H9 (cell line): ENCODE measurements around the gene FTO. TPM values are rescaled to one million over a fixed set of nuclear protein-coding genes. Genes with fewer than 3 reads are reported as not detected.

ENCODE experiments used
- DNase-seq: peaks from one replicate; pipeline ENCODE4 v3.0.0-alpha.2; 2017
- H2AFZ ChIP-seq: one replicate; pipeline ENCODE4 v1.6.1; 2013; ENCODE audit warnings: mild to moderate bottlenecking, low read length, control low read depth, moderate library complexity
- H2AK5ac ChIP-seq: 2 replicates; pipeline ENCODE4 v1.6.1; 2013; ENCODE audit warnings: low read length, control low read depth, mixed read lengths; ENCODE audit not compliant: insufficient read length
- H2BK120ac ChIP-seq: one replicate; pipeline ENCODE4 v1.6.1; 2013; ENCODE audit warnings: low read depth, mild to moderate bottlenecking, low read length, control low read depth, inconsistent platforms; ENCODE audit not compliant: poor library complexity, severe bottlenecking
- H2BK12ac ChIP-seq: 2 replicates; pipeline ENCODE4 v1.6.1; 2013; ENCODE audit warnings: low read length, control low read depth, mixed read lengths, low read depth; ENCODE audit not compliant: insufficient read length
- H2BK15ac ChIP-seq: 2 replicates; pipeline ENCODE4 v1.6.1; 2013; ENCODE audit warnings: low read depth, low read length, control low read depth
- H2BK20ac ChIP-seq: one replicate; pipeline ENCODE4 v1.6.1; 2013; ENCODE audit warnings: low read depth, mild to moderate bottlenecking, low read length, control low read depth, inconsistent platforms; ENCODE audit not compliant: poor library complexity, severe bottlenecking
- H2BK5ac ChIP-seq: 2 replicates; pipeline ENCODE4 v1.6.1; 2013; ENCODE audit warnings: low read length, control low read depth, mixed read lengths; ENCODE audit not compliant: insufficient read length
- H3K14ac ChIP-seq: 2 replicates; pipeline ENCODE4 v1.6.1; 2013; ENCODE audit warnings: low read length, control low read depth; ENCODE audit not compliant: insufficient read depth
- H3K18ac ChIP-seq: 2 replicates; pipeline ENCODE4 v1.6.1; 2013; ENCODE audit warnings: low read depth, mild to moderate bottlenecking, mixed read lengths, low read length, control low read depth; ENCODE audit not compliant: insufficient read length
- H3K23ac ChIP-seq: 2 replicates; pipeline ENCODE4 v1.6.1; 2013; ENCODE audit warnings: low read length, control low read depth, mixed read lengths, low read depth; ENCODE audit not compliant: insufficient read length
- H3K23me2 ChIP-seq: 2 replicates; pipeline ENCODE4 v1.6.1; 2013; ENCODE audit warnings: low read depth, mild to moderate bottlenecking, mixed read lengths, low read length, control low read depth; ENCODE audit not compliant: insufficient read length, poor library complexity, severe bottlenecking
- H3K27ac ChIP-seq: 2 replicates; pipeline ENCODE4 v1.5.1; 2013; ENCODE audit warnings: low read length, control low read depth, mixed read lengths, low read depth; ENCODE audit not compliant: insufficient read length
- H3K27me3 ChIP-seq: 2 replicates; pipeline ENCODE4 v1.6.1; 2013; ENCODE audit warnings: low read length, control low read depth, inconsistent platforms; ENCODE audit not compliant: insufficient read depth
- H3K4ac ChIP-seq: 2 replicates; pipeline ENCODE4 v1.6.1; 2013; ENCODE audit warnings: low read depth, mild to moderate bottlenecking, control low read depth, inconsistent platforms, low read length, moderate library complexity
- H3K4me1 ChIP-seq: 2 replicates; pipeline ENCODE4 v1.6.1; 2013; ENCODE audit warnings: low read length, control low read depth, inconsistent platforms; ENCODE audit not compliant: insufficient read depth
- H3K4me2 ChIP-seq: 2 replicates; pipeline ENCODE4 v1.6.1; 2013; ENCODE audit warnings: low read length, control low read depth, mixed read lengths; ENCODE audit not compliant: insufficient read length, insufficient read depth
- H3K56ac ChIP-seq: 2 replicates; pipeline ENCODE4 v1.6.1; 2013; ENCODE audit warnings: low read depth, mild to moderate bottlenecking, mixed read lengths, low read length, control low read depth; ENCODE audit not compliant: insufficient read length
- H3K79me1 ChIP-seq: 2 replicates; pipeline ENCODE4 v1.6.1; 2013; ENCODE audit warnings: low read depth, mild to moderate bottlenecking, moderate library complexity, low read length, control low read depth, inconsistent platforms; ENCODE audit not compliant: insufficient read depth, poor library complexity, severe bottlenecking
- H3K79me2 ChIP-seq: 2 replicates; pipeline ENCODE4 v1.6.1; 2013; ENCODE audit warnings: low read length, control low read depth, inconsistent platforms; ENCODE audit not compliant: insufficient read depth
- H3K9ac ChIP-seq: 2 replicates; pipeline ENCODE4 v1.6.1; 2013; ENCODE audit warnings: low read length, control low read depth, mixed read lengths; ENCODE audit not compliant: insufficient read length; ENCODE audit errors: extremely low read depth
- H3K9me3 ChIP-seq: one replicate; pipeline ENCODE4 v1.6.1; 2013; ENCODE audit warnings: low read depth, low read length, inconsistent platforms; ENCODE audit not compliant: control insufficient read depth
- H3T11ph ChIP-seq: one replicate; pipeline ENCODE4 v1.6.1; 2013; ENCODE audit warnings: mild to moderate bottlenecking, low read length, control low read depth, inconsistent platforms
- H4K20me1 ChIP-seq: one replicate; pipeline ENCODE4 v1.6.1; 2013; ENCODE audit not compliant: control insufficient read depth, insufficient read length, insufficient read depth
- H4K5ac ChIP-seq: 2 replicates; pipeline ENCODE4 v1.6.1; 2013; ENCODE audit warnings: low read depth, mild to moderate bottlenecking, mixed read lengths, low read length, control low read depth; ENCODE audit not compliant: insufficient read length
- H4K8ac ChIP-seq: replicated peaks from 2 replicates; pipeline ENCODE4 v1.6.1; 2013; ENCODE audit warnings: low read length, control low read depth, mixed read lengths, low read depth; ENCODE audit not compliant: insufficient read length
- H4K91ac ChIP-seq: 2 replicates; pipeline ENCODE4 v1.6.1; 2013; ENCODE audit warnings: low read depth, mild to moderate bottlenecking, moderate library complexity, mixed read lengths, low read length, control low read depth; ENCODE audit not compliant: insufficient read length
- H3K27ac Mint-ChIP-seq, 3 experiments: 2 replicates in 2 of 3; 3 replicates in 1 of 3; pipeline ENCODE4 v1.8.0; 2020 to 2021; ENCODE audit warnings: mixed read lengths in 3 of 3, mild to moderate bottlenecking in 1 of 3, moderate library complexity in 1 of 3
- H3K27me3 Mint-ChIP-seq: 2 replicates; pipeline ENCODE4 v1.8.0; 2021; ENCODE audit warnings: low read depth, mild to moderate bottlenecking, moderate library complexity, mixed read lengths
- H3K36me3 Mint-ChIP-seq, 3 experiments: 2 replicates in 2 of 3; 3 replicates in 1 of 3; pipeline ENCODE4 v1.8.0; 2020 to 2021; ENCODE audit warnings: low read depth in 3 of 3, mixed read lengths in 3 of 3; ENCODE audit not compliant: insufficient read depth in 1 of 3
- H3K4me1 Mint-ChIP-seq, 2 experiments: 2 replicates each; pipeline ENCODE4 v1.8.0; 2020; ENCODE audit warnings: mixed read lengths in 2 of 2
- H3K4me3 Mint-ChIP-seq, 2 experiments: 2 replicates in 1 of 2; 3 replicates in 1 of 2; pipeline ENCODE4 v1.8.0; 2020 to 2021; ENCODE audit warnings: mild to moderate bottlenecking in 2 of 2, mixed read lengths in 2 of 2, moderate library complexity in 1 of 2
- H3K9me3 Mint-ChIP-seq, 2 experiments: 2 replicates in 1 of 2; 3 replicates in 1 of 2; pipeline ENCODE4 v1.8.0; 2020; ENCODE audit warnings: mild to moderate bottlenecking in 2 of 2, mixed read lengths in 2 of 2, moderate library complexity in 1 of 2
- WGBS: extraction: QIAGEN DNeasy Blood & Tissue Kit; methylation state at CpG from one replicate; pipeline ENCODE4 v1.1.7; 2013; ENCODE audit warnings: missing lambda C conversion rate, low lambda C conversion rate, mixed read lengths; ENCODE audit not compliant: insufficient read length; ENCODE audit errors: extremely low coverage; 5-methylcytosine and 5-hydroxymethylcytosine counted together
- total RNA-seq: library from RNA; stranded (reverse); gene quantifications from 2 replicates; pipeline ENCODE4 v1.2.1, GENCODE V29; 2021
- TF ChIP-seq, protein P1 (sequence below): fragments of 200-600 bp; sonication (generic); conservative IDR thresholded peaks from 3 replicates; pipeline ENCODE4 v1.8.0; 2021; ENCODE audit warnings: antibody characterized with exemption, mild to moderate bottlenecking

FTO gene
- total RNA-seq, 1 experiment from 2014 or later = 67.9 TPM

DNA sequence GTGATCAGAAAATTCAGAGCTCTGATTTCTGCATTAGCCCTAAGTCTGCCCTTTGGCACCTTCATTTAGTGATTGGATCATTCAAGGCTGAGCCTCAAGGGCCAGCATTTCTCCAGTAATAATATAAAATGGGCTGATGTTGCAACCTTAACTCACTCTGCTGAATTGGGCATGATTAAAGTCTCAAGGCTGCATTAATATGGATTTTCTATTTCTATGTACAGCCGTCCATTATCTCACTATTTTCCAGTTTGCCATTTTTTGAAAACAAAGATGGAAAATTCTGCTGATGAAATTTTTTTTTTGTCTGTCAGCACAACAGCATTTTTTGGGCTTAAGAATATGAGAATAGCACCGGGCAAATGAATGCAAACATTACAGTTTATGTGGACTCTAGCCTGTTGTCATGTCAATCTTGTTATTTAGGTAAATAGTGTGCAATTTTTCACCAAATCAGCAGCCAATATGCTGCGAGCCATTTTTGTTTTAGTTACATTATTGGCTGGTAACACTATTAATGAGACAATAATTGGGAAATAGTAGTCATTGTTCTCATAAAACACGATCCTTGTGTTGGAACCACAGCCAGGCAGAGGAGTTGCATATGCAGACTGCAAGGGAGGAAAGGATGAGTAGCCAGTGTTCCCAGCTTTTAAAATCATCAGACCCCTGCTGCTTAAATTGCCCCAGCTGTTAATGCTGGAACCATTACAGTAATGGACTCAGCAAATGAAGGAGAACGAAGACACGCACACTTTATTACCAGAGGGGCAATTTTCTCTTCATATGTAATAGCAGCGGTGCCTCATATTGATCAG lies 10.5 kb downstream of the FTO start:
- Mint-ChIP-seq H3K27ac (no peak overlapping the region), H3K27me3 (no peaks in the 10 kb centered on the region), H3K9me3 (no peaks in the 10 kb centered on the region), H3K36me3 (no peaks in the 10 kb centered on the region), H3K4me3 (no peak overlapping the region), H3K4me1 (peaks cover 10 to 11% of the 10 kb centered on the region in 2 experiments)
- Histone ChIP-seq H2BK12ac (no peak overlapping the region), H3K18ac (no peak overlapping the region), H2AFZ (no peak overlapping the region), H2BK15ac (no peak overlapping the region; the same call in 1 of the 2 replicates), H4K5ac (no peak overlapping the region), H4K20me1 (no peaks in the 10 kb centered on the region), H3K79me2 (no peaks in the 10 kb centered on the region), H3K56ac (no peak overlapping the region), H3K27me3 (no peaks in the 10 kb centered on the region), H3K79me1 (no peaks in the 10 kb centered on the region), H3K23me2 (no peaks in the 10 kb centered on the region), H3K9ac (no peak overlapping the region), H2BK120ac (no peak overlapping the region), H3K4ac (no peak overlapping the region), H3K9me3 (no peaks in the 10 kb centered on the region), H3K4me2 (no peak overlapping the region), H3K14ac (no peak overlapping the region), H3T11ph (no peak overlapping the region), H2BK5ac (no peak overlapping the region), H3K27ac (no peak overlapping the region), H4K8ac (no peak overlapping the region), H2AK5ac (no peak overlapping the region), H3K4me1 (peaks cover 3% of the 10 kb centered on the region; the same call in 1 of the 2 replicates), H2BK20ac (no peak overlapping the region), H4K91ac (no peak overlapping the region), H3K23ac (no peak overlapping the region)
- TF ChIP-seq, protein P1, sequence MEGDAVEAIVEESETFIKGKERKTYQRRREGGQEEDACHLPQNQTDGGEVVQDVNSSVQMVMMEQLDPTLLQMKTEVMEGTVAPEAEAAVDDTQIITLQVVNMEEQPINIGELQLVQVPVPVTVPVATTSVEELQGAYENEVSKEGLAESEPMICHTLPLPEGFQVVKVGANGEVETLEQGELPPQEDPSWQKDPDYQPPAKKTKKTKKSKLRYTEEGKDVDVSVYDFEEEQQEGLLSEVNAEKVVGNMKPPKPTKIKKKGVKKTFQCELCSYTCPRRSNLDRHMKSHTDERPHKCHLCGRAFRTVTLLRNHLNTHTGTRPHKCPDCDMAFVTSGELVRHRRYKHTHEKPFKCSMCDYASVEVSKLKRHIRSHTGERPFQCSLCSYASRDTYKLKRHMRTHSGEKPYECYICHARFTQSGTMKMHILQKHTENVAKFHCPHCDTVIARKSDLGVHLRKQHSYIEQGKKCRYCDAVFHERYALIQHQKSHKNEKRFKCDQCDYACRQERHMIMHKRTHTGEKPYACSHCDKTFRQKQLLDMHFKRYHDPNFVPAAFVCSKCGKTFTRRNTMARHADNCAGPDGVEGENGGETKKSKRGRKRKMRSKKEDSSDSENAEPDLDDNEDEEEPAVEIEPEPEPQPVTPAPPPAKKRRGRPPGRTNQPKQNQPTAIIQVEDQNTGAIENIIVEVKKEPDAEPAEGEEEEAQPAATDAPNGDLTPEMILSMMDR = no peak
- DNase-seq = no peak
- WGBS = no CpG with 5 or more reads among the region's 7 CpGs
